Measurements from ENCODE around the gene GALNT9. TPM values are rescaled to one million over a fixed set of nuclear protein-coding genes. Genes with fewer than 3 reads are reported as not detected.

The GALNT9 gene
- polyA plus RNA-seq, 1 of the 3 experiments (the other 2 are of a cell fraction): not detected

DNA sequence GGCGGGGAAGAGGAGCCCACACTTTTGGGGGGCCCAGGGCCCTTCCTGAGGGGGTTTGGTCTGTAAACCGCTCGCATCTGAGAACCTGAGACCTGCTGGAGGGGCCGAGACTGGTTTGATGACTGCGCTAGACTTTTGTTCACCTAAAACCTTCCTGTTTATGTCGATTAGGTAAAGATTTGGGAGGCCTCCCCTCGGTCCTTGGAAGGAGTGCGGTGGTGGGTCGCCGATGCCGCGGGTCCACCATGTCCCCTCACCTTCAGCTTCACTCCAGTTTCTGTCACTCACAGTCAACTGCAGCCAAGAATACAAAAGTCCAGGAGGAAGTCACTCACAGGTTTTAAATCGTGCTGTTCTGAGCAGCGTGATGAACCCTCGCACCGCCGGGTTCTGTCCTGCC lies 10.5 kb upstream of the GALNT9 start (continued):
- no peak for TF ChIP-seq GABPA (IDR thresholded peaks at IDR 0.05; ENCODE audit: low read depth)
- TF ChIP-seq, protein P1, sequence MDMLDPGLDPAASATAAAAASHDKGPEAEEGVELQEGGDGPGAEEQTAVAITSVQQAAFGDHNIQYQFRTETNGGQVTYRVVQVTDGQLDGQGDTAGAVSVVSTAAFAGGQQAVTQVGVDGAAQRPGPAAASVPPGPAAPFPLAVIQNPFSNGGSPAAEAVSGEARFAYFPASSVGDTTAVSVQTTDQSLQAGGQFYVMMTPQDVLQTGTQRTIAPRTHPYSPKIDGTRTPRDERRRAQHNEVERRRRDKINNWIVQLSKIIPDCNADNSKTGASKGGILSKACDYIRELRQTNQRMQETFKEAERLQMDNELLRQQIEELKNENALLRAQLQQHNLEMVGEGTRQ (IDR thresholded peaks at IDR 0.05; ENCODE audit: borderline replicate concordance, low read depth, low read length): no peak
- no peak for TF ChIP-seq RCOR1 (IDR thresholded peaks at IDR 0.05; ENCODE audit: low read length)
- TF ChIP-seq RFX5 (IDR thresholded peaks at IDR 0.05; ENCODE audit: low read length): no peak

DNA sequence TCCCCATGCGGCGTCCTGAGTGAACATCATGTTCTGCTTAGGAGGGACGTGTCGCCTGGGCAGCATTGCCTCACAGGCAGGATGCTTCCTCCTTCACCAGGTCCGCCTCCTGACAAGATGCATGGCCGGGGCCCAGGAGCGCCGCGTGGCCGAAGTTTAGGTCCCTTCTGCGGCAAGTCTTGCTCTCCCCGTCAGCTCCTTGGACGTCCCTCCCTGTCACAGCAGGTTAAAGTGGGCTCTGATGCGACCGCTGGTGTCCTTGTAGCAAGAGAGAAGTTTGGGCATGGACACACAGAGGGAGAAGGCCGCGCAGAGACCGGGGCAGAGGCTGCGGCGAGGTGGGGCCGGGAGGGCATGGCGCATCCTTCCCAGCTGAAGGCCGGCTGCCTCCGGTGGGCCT lies 9.4 kb upstream of the GALNT9 start:
- Histone ChIP-seq H4K20me1 (ENCODE audit: insufficient read depth) (no peaks in the 10 kb centered on the region), H3K9me2 (no peaks in the 10 kb centered on the region), H2AFZ (ENCODE audit: low read depth) (no peak overlapping the region), H3K27ac (ENCODE audit: low read depth in 2 of 2, low read length in 1 of 2) (no peak overlapping the region), H3K36me3 (replicated peaks in 1 of 2; ENCODE audit: control insufficient read depth in 1 of 2, insufficient read depth in 2 of 2, low read length in 1 of 2) (no peaks in the 10 kb centered on the region), H3K27me3 (ENCODE audit: insufficient read depth) (peaks cover 97% of the 10 kb centered on the region), H3K9me3 (no peaks in the 10 kb centered on the region), H3F3A (replicated peaks; ENCODE audit: insufficient read depth) (peaks cover 3% of the 10 kb centered on the region), H3K4me1 (ENCODE audit: control insufficient read depth in 1 of 2, insufficient read depth in 2 of 2, low read depth in 1 of 2, low read length in 1 of 2) (no peaks in the 10 kb centered on the region), H3K4me2 (no peak overlapping the region), H3K79me2 (ENCODE audit: insufficient read depth) (no peaks in the 10 kb centered on the region), H3K9ac (no peak overlapping the region), H3K4me3 (ENCODE audit: low read depth in 2 of 2, low read length in 1 of 2) (no peak overlapping the region)
- DNase-seq: no peak
- CTCF ChIA-PET: no interaction called here
- TF ChIP-seq ELF1 (IDR thresholded peaks at IDR 0.05) (no peak), MEF2A (IDR thresholded peaks at IDR 0.05; ENCODE audit: borderline replicate concordance, low read depth) (no peak), NFIC (IDR thresholded peaks at IDR 0.05; ENCODE audit: borderline replicate concordance) (no peak), JUND (IDR thresholded peaks at IDR 0.05) (no peak), TEAD4 (IDR thresholded peaks at IDR 0.05; ENCODE audit: borderline replicate concordance, insufficient read depth) (no peak), GABPA (IDR thresholded peaks at IDR 0.05; ENCODE audit: low read depth) (no peak), MXI1 (IDR thresholded peaks at IDR 0.05; ENCODE audit: low read depth, low read length) (no peak)
- TF ChIP-seq, protein P1 (IDR thresholded peaks at IDR 0.05; ENCODE audit: borderline replicate concordance, low read depth, low read length): no peak
- TF ChIP-seq, protein P2, sequence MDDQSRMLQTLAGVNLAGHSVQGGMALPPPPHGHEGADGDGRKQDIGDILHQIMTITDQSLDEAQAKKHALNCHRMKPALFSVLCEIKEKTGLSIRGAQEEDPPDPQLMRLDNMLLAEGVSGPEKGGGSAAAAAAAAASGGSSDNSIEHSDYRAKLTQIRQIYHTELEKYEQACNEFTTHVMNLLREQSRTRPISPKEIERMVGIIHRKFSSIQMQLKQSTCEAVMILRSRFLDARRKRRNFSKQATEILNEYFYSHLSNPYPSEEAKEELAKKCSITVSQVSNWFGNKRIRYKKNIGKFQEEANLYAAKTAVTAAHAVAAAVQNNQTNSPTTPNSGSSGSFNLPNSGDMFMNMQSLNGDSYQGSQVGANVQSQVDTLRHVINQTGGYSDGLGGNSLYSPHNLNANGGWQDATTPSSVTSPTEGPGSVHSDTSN (IDR thresholded peaks at IDR 0.05): no peak
- WGBS (ENCODE audit: low lambda C conversion rate): 59% methylated on average over 9 of the region's 24 CpGs
- POLR2A ChIA-PET: no interaction called here

DNA sequence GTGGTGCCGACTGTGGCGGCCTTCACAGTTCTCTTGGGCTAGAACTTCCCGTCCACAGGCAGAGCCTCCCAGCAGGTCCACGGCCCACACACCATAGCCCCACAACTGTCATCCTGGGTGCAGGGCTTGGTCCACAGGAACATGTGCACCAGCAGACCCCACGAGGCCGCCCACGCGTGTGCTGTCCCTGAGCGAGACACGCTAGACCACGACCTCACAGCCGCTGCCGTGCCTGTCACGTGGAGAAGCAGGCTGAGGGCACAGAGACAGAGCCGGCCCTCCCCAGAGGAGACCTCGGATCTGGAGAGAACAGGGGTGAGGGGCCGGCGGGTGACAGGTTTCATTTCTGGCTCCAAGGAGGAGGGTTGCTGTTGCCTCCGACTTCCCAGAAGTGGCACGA lies 8.9 kb upstream of the GALNT9 start:
- no peak overlapping the region for H3K4me3 ChIP-seq (ENCODE audit: low read depth in 2 of 2, low read length in 1 of 2)
- no peaks in the 10 kb centered on the region for H3K79me2 ChIP-seq (ENCODE audit: insufficient read depth)
- no peaks in the 10 kb centered on the region for H4K20me1 ChIP-seq (ENCODE audit: insufficient read depth)
- peaks cover 3% of the 10 kb centered on the region for H3F3A ChIP-seq (replicated peaks; ENCODE audit: insufficient read depth)
- 41% methylated on average over 15 of the region's 20 CpGs for WGBS (ENCODE audit: low lambda C conversion rate)
- no peak overlapping the region for H2AFZ ChIP-seq (ENCODE audit: low read depth)
- no peak overlapping the region for H3K27ac ChIP-seq (ENCODE audit: low read depth in 2 of 2, low read length in 1 of 2)
- H3K27me3 ChIP-seq (ENCODE audit: insufficient read depth): peaks cover 97% of the 10 kb centered on the region
- H3K9ac ChIP-seq: no peak overlapping the region
- ChIA-PET CTCF (no interaction called here), POLR2A (no interaction called here)
- H3K9me3 ChIP-seq: no peaks in the 10 kb centered on the region
- H3K9me2 ChIP-seq: no peaks in the 10 kb centered on the region
- TF ChIP-seq CHD2 (IDR thresholded peaks at IDR 0.05; ENCODE audit: low read length, partially characterized antibody): no peak
- TF ChIP-seq SIN3A (IDR thresholded peaks at IDR 0.05; ENCODE audit: borderline replicate concordance, low read depth, low read length): no peak
- H3K4me2 ChIP-seq: no peak overlapping the region
- DNase-seq: no peak
- no peaks in the 10 kb centered on the region for H3K4me1 ChIP-seq (ENCODE audit: control insufficient read depth in 1 of 2, insufficient read depth in 2 of 2, low read depth in 1 of 2, low read length in 1 of 2)
- H3K36me3 ChIP-seq (replicated peaks in 1 of 2; ENCODE audit: control insufficient read depth in 1 of 2, insufficient read depth in 2 of 2, low read length in 1 of 2): no peaks in the 10 kb centered on the region

Measured in SK-N-SH (cell line).